ENCODE results near the gene OSTM1. TPM values are rescaled to one million over a fixed set of nuclear protein-coding genes. Genes with fewer than 3 reads are reported as not detected.

Gene OSTM1
- total and polyA plus RNA-seq, 10 of the 15 experiments (the other 5 are each of a cell fraction or from before 2014, with no cell fraction given) = 3.0 to 17.1 (median 5.8) TPM

DNA sequence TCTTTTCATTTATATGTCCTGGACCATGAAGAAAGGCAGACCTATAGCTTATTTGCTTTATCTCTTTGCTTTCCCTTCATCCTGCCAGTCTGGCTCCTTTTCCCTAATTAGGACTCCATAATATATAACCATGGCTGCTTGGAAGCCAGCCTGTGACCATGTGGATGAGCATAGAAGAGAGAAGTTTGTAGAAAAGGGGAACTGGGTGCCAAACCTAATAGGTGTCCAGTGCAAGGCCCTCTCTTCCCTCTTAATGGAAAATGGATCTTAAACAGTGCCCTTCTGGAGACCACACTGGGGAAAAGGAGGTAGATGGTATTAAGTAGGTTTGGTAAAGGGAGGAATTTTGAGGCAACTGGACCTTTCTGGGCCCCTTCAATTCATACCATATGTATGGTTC is 16.7 kb upstream of the OSTM1 start:
- H2AFZ ChIP-seq (ENCODE audit: control insufficient read depth, low read depth, low read length) = no peak overlapping the region
- ATAC-seq = no peak

DNA sequence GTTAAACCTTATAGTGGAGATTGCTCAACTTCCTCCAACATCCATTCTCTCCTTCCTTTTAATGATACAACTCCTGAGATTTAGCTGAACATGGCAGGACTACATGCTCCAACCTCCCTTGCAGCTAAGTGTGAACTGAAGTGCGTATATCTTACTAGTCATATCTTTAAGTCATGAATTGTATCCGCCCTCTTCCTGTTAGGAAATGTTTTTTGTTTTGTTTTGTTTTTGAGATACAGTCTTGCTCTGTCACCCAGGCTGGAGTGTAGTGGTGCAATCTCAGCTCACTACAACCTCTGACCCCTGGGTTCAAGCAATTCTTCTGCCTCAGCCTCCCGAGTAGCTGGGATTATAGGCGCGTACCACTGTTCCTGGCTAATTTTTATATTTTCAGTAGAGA is 8.8 kb upstream of the OSTM1 start:
- ChIA-PET SMC1A (ENCODE audit: uncharacterized antibody, unreplicated experiment) (interaction anchor here (0.8 kb wide), 1 partner anchor 408 kb away, joined by 3 read pairs; no protein-coding TSS in a partner anchor), CTCF (no interaction called here), POLR2A (no interaction called here), RAD21 (ENCODE audit: unreplicated experiment) (no interaction called here)
- ATAC-seq (no peak), FAIRE-seq (no peak), DNase-seq (ENCODE audit: low read depth, low spot score) (no peak)
- no peak overlapping the region for H3K4me2 ChIP-seq (ENCODE audit: control insufficient read depth, insufficient read depth)
- no peaks in the 10 kb centered on the region for H3K9me3 ChIP-seq (replicated peaks; ENCODE audit: control insufficient read depth, insufficient read depth, low read length)
- H3K27me3 ChIP-seq (replicated peaks in 1 of 2; ENCODE audit: control insufficient read depth in 2 of 2, insufficient read depth in 2 of 2, low read length in 1 of 2) = peaks cover 0 to 2% of the 10 kb centered on the region in 2 experiments; a peak in 2 of 4 replicates
- no peaks in the 10 kb centered on the region for H3K4me1 ChIP-seq (ENCODE audit: control insufficient read depth, insufficient read depth, low read length)
- H3K9ac ChIP-seq (ENCODE audit: control insufficient read depth, insufficient read depth, low read length) = no peak overlapping the region
- WGBS (ENCODE audit: insufficient coverage, insufficient replicate concordance, low lambda C conversion rate, missing lambda C conversion rate) = 78% methylated on average over 5 of the region's 5 CpGs
- intact Hi-C loops (cut with micrococcal nuclease; ENCODE audit: unreplicated experiment) (no loop called here), in situ Hi-C loops (cut with MboI) (no loop called here)
- H3K79me2 ChIP-seq (ENCODE audit: control insufficient read depth, insufficient read depth, low read length) = no peaks in the 10 kb centered on the region
- H3K27ac ChIP-seq (ENCODE audit: control insufficient read depth, insufficient read depth) = no peak overlapping the region
- no peak overlapping the region for H3K4me3 ChIP-seq
- BruUV-seq (replicated peaks) = no TSS peak
- H4K20me1 ChIP-seq (ENCODE audit: control insufficient read depth, insufficient read depth) = no peaks in the 10 kb centered on the region
- no peak overlapping the region for H2AFZ ChIP-seq (ENCODE audit: control insufficient read depth, low read depth, low read length)
- no peaks in the 10 kb centered on the region for H3K36me3 ChIP-seq (ENCODE audit: control insufficient read depth in 2 of 2, insufficient read depth in 2 of 2, low read length in 1 of 2)
- TF ChIP-seq, protein P1, sequence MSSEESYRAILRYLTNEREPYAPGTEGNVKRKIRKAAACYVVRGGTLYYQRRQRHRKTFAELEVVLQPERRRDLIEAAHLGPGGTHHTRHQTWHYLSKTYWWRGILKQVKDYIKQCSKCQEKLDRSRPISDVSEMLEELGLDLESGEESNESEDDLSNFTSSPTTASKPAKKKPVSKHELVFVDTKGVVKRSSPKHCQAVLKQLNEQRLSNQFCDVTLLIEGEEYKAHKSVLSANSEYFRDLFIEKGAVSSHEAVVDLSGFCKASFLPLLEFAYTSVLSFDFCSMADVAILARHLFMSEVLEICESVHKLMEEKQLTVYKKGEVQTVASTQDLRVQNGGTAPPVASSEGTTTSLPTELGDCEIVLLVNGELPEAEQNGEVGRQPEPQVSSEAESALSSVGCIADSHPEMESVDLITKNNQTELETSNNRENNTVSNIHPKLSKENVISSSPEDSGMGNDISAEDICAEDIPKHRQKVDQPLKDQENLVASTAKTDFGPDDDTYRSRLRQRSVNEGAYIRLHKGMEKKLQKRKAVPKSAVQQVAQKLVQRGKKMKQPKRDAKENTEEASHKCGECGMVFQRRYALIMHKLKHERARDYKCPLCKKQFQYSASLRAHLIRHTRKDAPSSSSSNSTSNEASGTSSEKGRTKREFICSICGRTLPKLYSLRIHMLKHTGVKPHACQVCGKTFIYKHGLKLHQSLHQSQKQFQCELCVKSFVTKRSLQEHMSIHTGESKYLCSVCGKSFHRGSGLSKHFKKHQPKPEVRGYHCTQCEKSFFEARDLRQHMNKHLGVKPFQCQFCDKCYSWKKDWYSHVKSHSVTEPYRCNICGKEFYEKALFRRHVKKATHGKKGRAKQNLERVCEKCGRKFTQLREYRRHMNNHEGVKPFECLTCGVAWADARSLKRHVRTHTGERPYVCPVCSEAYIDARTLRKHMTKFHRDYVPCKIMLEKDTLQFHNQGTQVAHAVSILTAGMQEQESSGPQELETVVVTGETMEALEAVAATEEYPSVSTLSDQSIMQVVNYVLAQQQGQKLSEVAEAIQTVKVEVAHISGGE (CRISPR knock-in tag; IDR thresholded peaks at IDR 0.05) = no peak
- TF ChIP-seq JUND (IDR thresholded peaks at IDR 0.05; ENCODE audit: low read depth, low read length) (no peak), PAX5 (IDR thresholded peaks at IDR 0.05; ENCODE audit: borderline replicate concordance, low read depth, low read length) (no peak), ZNF274 (IDR thresholded peaks at IDR 0.05; ENCODE audit: insufficient read depth, insufficient read length) (no peak), SIX5 (IDR thresholded peaks at IDR 0.05; ENCODE audit: low read depth, low read length, severe bottlenecking) (no peak), TBL1XR1 (IDR thresholded peaks at IDR 0.05; ENCODE audit: low read depth, low read length) (no peak)
- TF ChIP-seq, protein P2, sequence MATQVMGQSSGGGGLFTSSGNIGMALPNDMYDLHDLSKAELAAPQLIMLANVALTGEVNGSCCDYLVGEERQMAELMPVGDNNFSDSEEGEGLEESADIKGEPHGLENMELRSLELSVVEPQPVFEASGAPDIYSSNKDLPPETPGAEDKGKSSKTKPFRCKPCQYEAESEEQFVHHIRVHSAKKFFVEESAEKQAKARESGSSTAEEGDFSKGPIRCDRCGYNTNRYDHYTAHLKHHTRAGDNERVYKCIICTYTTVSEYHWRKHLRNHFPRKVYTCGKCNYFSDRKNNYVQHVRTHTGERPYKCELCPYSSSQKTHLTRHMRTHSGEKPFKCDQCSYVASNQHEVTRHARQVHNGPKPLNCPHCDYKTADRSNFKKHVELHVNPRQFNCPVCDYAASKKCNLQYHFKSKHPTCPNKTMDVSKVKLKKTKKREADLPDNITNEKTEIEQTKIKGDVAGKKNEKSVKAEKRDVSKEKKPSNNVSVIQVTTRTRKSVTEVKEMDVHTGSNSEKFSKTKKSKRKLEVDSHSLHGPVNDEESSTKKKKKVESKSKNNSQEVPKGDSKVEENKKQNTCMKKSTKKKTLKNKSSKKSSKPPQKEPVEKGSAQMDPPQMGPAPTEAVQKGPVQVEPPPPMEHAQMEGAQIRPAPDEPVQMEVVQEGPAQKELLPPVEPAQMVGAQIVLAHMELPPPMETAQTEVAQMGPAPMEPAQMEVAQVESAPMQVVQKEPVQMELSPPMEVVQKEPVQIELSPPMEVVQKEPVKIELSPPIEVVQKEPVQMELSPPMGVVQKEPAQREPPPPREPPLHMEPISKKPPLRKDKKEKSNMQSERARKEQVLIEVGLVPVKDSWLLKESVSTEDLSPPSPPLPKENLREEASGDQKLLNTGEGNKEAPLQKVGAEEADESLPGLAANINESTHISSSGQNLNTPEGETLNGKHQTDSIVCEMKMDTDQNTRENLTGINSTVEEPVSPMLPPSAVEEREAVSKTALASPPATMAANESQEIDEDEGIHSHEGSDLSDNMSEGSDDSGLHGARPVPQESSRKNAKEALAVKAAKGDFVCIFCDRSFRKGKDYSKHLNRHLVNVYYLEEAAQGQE (IDR thresholded peaks at IDR 0.05; ENCODE audit: low read depth, low read length) = no peak

More for the DNA sequence above, 16.7 kb upstream of the OSTM1 start:
- intact Hi-C loops (cut with micrococcal nuclease; ENCODE audit: unreplicated experiment) = no loop called here
- SMC1A ChIA-PET (ENCODE audit: uncharacterized antibody, unreplicated experiment) = interaction anchor here (1.0 to 1.3 kb wide), 2 partner anchors 9 to 14 kb away, joined by 3 read pairs; no protein-coding TSS in a partner anchor
- Histone ChIP-seq H3K9me3 (replicated peaks; ENCODE audit: control insufficient read depth, insufficient read depth, low read length) (no peaks in the 10 kb centered on the region), H3K27me3 (replicated peaks in 1 of 2; ENCODE audit: control insufficient read depth in 2 of 2, insufficient read depth in 2 of 2, low read length in 1 of 2) (no peaks in the 10 kb centered on the region), H3K27ac (ENCODE audit: control insufficient read depth, insufficient read depth) (no peak overlapping the region), H3K4me1 (ENCODE audit: control insufficient read depth, insufficient read depth, low read length) (no peaks in the 10 kb centered on the region), H3K9ac (ENCODE audit: control insufficient read depth, insufficient read depth, low read length) (no peak overlapping the region), H3K4me2 (ENCODE audit: control insufficient read depth, insufficient read depth) (no peak overlapping the region), H4K20me1 (ENCODE audit: control insufficient read depth, insufficient read depth) (no peaks in the 10 kb centered on the region), H3K36me3 (ENCODE audit: control insufficient read depth in 2 of 2, insufficient read depth in 2 of 2, low read length in 1 of 2) (no peaks in the 10 kb centered on the region), H3K4me3 (no peak overlapping the region), H3K79me2 (ENCODE audit: control insufficient read depth, insufficient read depth, low read length) (no peaks in the 10 kb centered on the region)
- no TSS peak for BruUV-seq (replicated peaks)
- CTCF ChIA-PET = no interaction called here
- TF ChIP-seq SPI1 (IDR thresholded peaks at IDR 0.05; ENCODE audit: borderline replicate concordance, insufficient read depth, low read depth, low read length) = 0 out of 2 replicates have a peak, but pooled peaks have one; percentile 3
- TF ChIP-seq ZZZ3 (IDR thresholded peaks at IDR 0.05; ENCODE audit: control insufficient read depth, insufficient read length, low read depth) = no peak
- no peak for TF ChIP-seq BHLHE40 (IDR thresholded peaks at IDR 0.05; ENCODE audit: borderline replicate concordance in 1 of 2, low read depth in 2 of 2, low read length in 1 of 2)
- TF ChIP-seq CHD1 (IDR thresholded peaks at IDR 0.05; ENCODE audit: low read depth, low read length) = no peak
- TF ChIP-seq DPF2 (IDR thresholded peaks at IDR 0.05) = no peak
- TF ChIP-seq NFIC (IDR thresholded peaks at IDR 0.05; ENCODE audit: low read depth, low read length) = no peak
- TF ChIP-seq SUZ12 (IDR thresholded peaks at IDR 0.05; ENCODE audit: unreplicated experiment) = no peak
- FAIRE-seq = no peak
- POLR2A ChIA-PET = no interaction called here
- RAD21 ChIA-PET (ENCODE audit: unreplicated experiment) = no interaction called here
- DNase-seq (ENCODE audit: low read depth, low spot score) = no peak
- in situ Hi-C loops (cut with MboI) = no loop called here
